Suprapubic skin (tissue), 4 donors: Measurements from ENCODE around the gene TECRL. TPM values are rescaled to one million over a fixed set of nuclear protein-coding genes. Genes with fewer than 3 reads are reported as not detected.

Source experiments
- DNase-seq, 2 donors: peaks; one replicate each; pipeline ENCODE4 v3.0.0-alpha.2; 2019; ENCODE audit warnings: low spot score in 2 of 2
- H3K27ac ChIP-seq: fragments of 200-600 bp; sonication (generic); one replicate; pipeline ENCODE4 v1.5.1; 2019
- H3K27me3 ChIP-seq: fragments of 200-600 bp; sonication (generic); one replicate; pipeline ENCODE4 v1.5.1; 2019
- H3K36me3 ChIP-seq: fragments of 200-600 bp; sonication (generic); one replicate; pipeline ENCODE4 v1.5.1; 2019
- H3K4me1 ChIP-seq: fragments of 200-600 bp; sonication (generic); one replicate; pipeline ENCODE4 v1.5.1; 2019
- H3K4me3 ChIP-seq: fragments of 200-600 bp; sonication (generic); one replicate; pipeline ENCODE4 v1.5.1; 2019; ENCODE audit warnings: mild to moderate bottlenecking
- H3K9me3 ChIP-seq: fragments of 200-600 bp; sonication (generic); one replicate; pipeline ENCODE4 v1.5.1; 2019
- CTCF ChIP-seq, 2 donors: fragments of 200-600 bp in 1 of 2; fragments of 450-650 bp in 1 of 2; sonication (generic) in 1 of 2; IDR thresholded peaks; one replicate each; pipeline ENCODE4 v1.5.1; 2016 to 2019; ENCODE audit warnings: antibody characterized with exemption in 2 of 2, mild to moderate bottlenecking in 1 of 2, moderate library complexity in 1 of 2
- EP300 ChIP-seq: sonication (generic); formaldehyde crosslinking; IDR thresholded peaks from one replicate; pipeline ENCODE4 v1.6.1; 2017; ENCODE audit warnings: antibody characterized with exemption
- POLR2A ChIP-seq, 2 donors: fragments of 450-650 bp; IDR thresholded peaks; one replicate each; pipeline ENCODE4 v1.6.1; 2017; ENCODE audit warnings: antibody characterized with exemption in 2 of 2, mild to moderate bottlenecking in 2 of 2, moderate library complexity in 2 of 2
- POLR2AphosphoS5 ChIP-seq, 3 donors: sonication (generic); formaldehyde crosslinking; IDR thresholded peaks; one replicate each; pipeline ENCODE4 v1.6.1; 2017; ENCODE audit warnings: antibody characterized with exemption in 3 of 3
- WGBS: methylation state at CpG from one replicate; pipeline ENCODE4 v1.1.5; 2018; 5-methylcytosine and 5-hydroxymethylcytosine counted together
- total RNA-seq, 4 donors: library from RNA; depleted of rRNA; stranded (reverse); fragments of >200 nt; gene quantifications; one replicate each; pipeline ENCODE4 v1.1.0, GENCODE V29; 2016

TECRL gene
- not detected for total RNA-seq

GRCh38 chr4:64409300-64409699 is at the start of gene TECRL:
TECRL (minus strand) TSS chr4:64409450; CDS start chr4:64409351, 99 bp downstream.
- no peak within 1 kb of the TSS for H3K4me3 ChIP-seq
- DNase-seq: no peak
- H3K9me3 ChIP-seq: no peaks in the 10 kb centered on the region
- H3K4me1 ChIP-seq: peaks cover 3% of the 10 kb centered on the region
- H3K27ac ChIP-seq: no peak within 1 kb of the TSS
- no peaks in the 10 kb centered on the region for H3K27me3 ChIP-seq
- 71% methylated on average over 4 of the region's 4 CpGs for WGBS
- no peaks in the 10 kb centered on the region for H3K36me3 ChIP-seq
- no peak for TF ChIP-seq POLR2AphosphoS5 (IDR thresholded peaks at IDR 0.05)
- no peak for TF ChIP-seq EP300
- TF ChIP-seq CTCF (IDR thresholded peaks at IDR 0.05): no peak
- no peak for TF ChIP-seq POLR2A (IDR thresholded peaks at IDR 0.05)

GRCh38 chr4:64432674-64433073 is 23.4 kb upstream of the TECRL start:
- WGBS: 90% methylated on average over 10 of the region's 10 CpGs
- Histone ChIP-seq H3K4me3 (no peak overlapping the region), H3K27me3 (no peaks in the 10 kb centered on the region)

GRCh38 chr4:64430933-64431332 is 21.7 kb upstream of the TECRL start:
- Histone ChIP-seq H3K9me3 (no peaks in the 10 kb centered on the region), H3K27ac (no peak overlapping the region), H3K4me1 (no peaks in the 10 kb centered on the region), H3K4me3 (no peak overlapping the region), H3K27me3 (no peaks in the 10 kb centered on the region), H3K36me3 (no peaks in the 10 kb centered on the region)
- 95% methylated on average over 4 of the region's 6 CpGs for WGBS
- no peak for DNase-seq
- no peak for TF ChIP-seq POLR2AphosphoS5 (IDR thresholded peaks at IDR 0.05)
- TF ChIP-seq POLR2A (IDR thresholded peaks at IDR 0.05): no peak
- no peak for TF ChIP-seq EP300
- no peak for TF ChIP-seq CTCF (IDR thresholded peaks at IDR 0.05)

More at GRCh38 chr4:64432674-64433073, 23.4 kb upstream of the TECRL start:
- H3K4me1 ChIP-seq: no peaks in the 10 kb centered on the region
- TF ChIP-seq CTCF (IDR thresholded peaks at IDR 0.05): no peak
- no peak for TF ChIP-seq POLR2A (IDR thresholded peaks at IDR 0.05)
- no peak for TF ChIP-seq POLR2AphosphoS5 (IDR thresholded peaks at IDR 0.05)
- TF ChIP-seq EP300: no peak
- H3K27ac ChIP-seq: no peak overlapping the region
- H3K36me3 ChIP-seq: no peaks in the 10 kb centered on the region
- no peak for DNase-seq
- H3K9me3 ChIP-seq: no peaks in the 10 kb centered on the region

- H3K4me3 ChIP-seq: no peak overlapping the region
- no peak for DNase-seq
- 8% methylated on average over 1 of the region's 1 CpG for WGBS
- TF ChIP-seq POLR2AphosphoS5 (IDR thresholded peaks at IDR 0.05) (no peak), POLR2A (IDR thresholded peaks at IDR 0.05) (no peak)
- no peaks in the 10 kb centered on the region for H3K4me1 ChIP-seq
- no peaks in the 10 kb centered on the region for H3K9me3 ChIP-seq
- H3K27me3 ChIP-seq: no peaks in the 10 kb centered on the region
- H3K27ac ChIP-seq: no peak overlapping the region
- no peaks in the 10 kb centered on the region for H3K36me3 ChIP-seq
Measured at GRCh38 chr4:64417974-64418373, 8.7 kb upstream of the TECRL start.

- no peak for DNase-seq
- Histone ChIP-seq H3K4me3 (no peak overlapping the region), H3K9me3 (no peaks in the 10 kb centered on the region), H3K4me1 (peaks cover 3% of the 10 kb centered on the region), H3K36me3 (no peaks in the 10 kb centered on the region), H3K27ac (no peak overlapping the region), H3K27me3 (no peaks in the 10 kb centered on the region)
- WGBS: 58% methylated on average over 1 of the region's 1 CpG
- TF ChIP-seq EP300 (no peak), POLR2AphosphoS5 (IDR thresholded peaks at IDR 0.05) (no peak), CTCF (IDR thresholded peaks at IDR 0.05) (no peak), POLR2A (IDR thresholded peaks at IDR 0.05) (no peak)
Measured at GRCh38 chr4:64407000-64407399, 2.2 kb downstream of the TECRL start.

GRCh38 chr4:64405761-64406160 is 3.5 kb downstream of the TECRL start:
- H3K27me3 ChIP-seq: no peaks in the 10 kb centered on the region
- TF ChIP-seq POLR2A (IDR thresholded peaks at IDR 0.05): no peak
- TF ChIP-seq EP300: no peak
- TF ChIP-seq CTCF (IDR thresholded peaks at IDR 0.05): no peak
- no peak for TF ChIP-seq POLR2AphosphoS5 (IDR thresholded peaks at IDR 0.05)
- no peaks in the 10 kb centered on the region for H3K9me3 ChIP-seq
- no peak for DNase-seq
- WGBS: 71% methylated on average over 11 of the region's 11 CpGs
- H3K36me3 ChIP-seq: no peaks in the 10 kb centered on the region
- H3K27ac ChIP-seq: no peak overlapping the region
- H3K4me3 ChIP-seq: no peak overlapping the region
- H3K4me1 ChIP-seq: peaks cover 3% of the 10 kb centered on the region
